ENCODE data around the gene RASSF1. TPM values are rescaled to one million over a fixed set of nuclear protein-coding genes. Genes with fewer than 3 reads are reported as not detected.

Gene RASSF1
- total and polyA plus RNA-seq, 2 of the 8 experiments (the other 6 are each of a cell fraction or from before 2014, with no cell fraction given) = 10.3 to 15.7 TPM

GRCh38 chr3:50371133-50371685 lies 30.6 kb upstream of the RASSF1 start:
- Histone ChIP-seq H3K18ac (ENCODE audit: extremely low read depth, low read length) (peak overlapping the region; percentile 87; the same call in 1 of the 2 replicates), H2BK20ac (ENCODE audit: low read length) (peak overlapping the region; percentile 66), H2BK12ac (ENCODE audit: low read depth, low read length) (peak overlapping the region; percentile 75; the same call in 1 of the 2 replicates), H3K23ac (ENCODE audit: insufficient read length) (no peak overlapping the region), H3K4me1 (replicated peaks in 1 of 4; ENCODE audit: control insufficient read depth in 3 of 4, insufficient read depth in 4 of 4, low read length in 3 of 4) (peaks cover 0 to 29% (median 20%) of the 10 kb centered on the region in 4 experiments; a peak in 6 of 7 replicates), H2BK15ac (ENCODE audit: low read length) (peak overlapping the region; percentile 48; the same call in 1 of the 2 replicates), H4K5ac (ENCODE audit: insufficient read length, low read depth, low read length) (no peak overlapping the region), H4K91ac (replicated peaks; ENCODE audit: insufficient read length, low read length) (peak overlapping the region; percentile 86), H3K27ac (ENCODE audit: low read depth, low read length) (no peak overlapping the region), H3K14ac (ENCODE audit: insufficient read length) (no peak overlapping the region), H3K23me2 (ENCODE audit: low read depth, low read length) (0 out of 2 replicates have a peak, but pooled peaks cover 2% of the 10 kb centered on the region), H3K79me2 (ENCODE audit: control insufficient read depth in 1 of 2, insufficient read depth in 2 of 2, low read length in 2 of 2) (no peaks in the 10 kb centered on the region), H3K9ac (replicated peaks in 1 of 4; ENCODE audit: extremely low read depth in 1 of 4, low read depth in 3 of 4, low read length in 3 of 4) (no peak overlapping the region), H3K27me3 (replicated peaks in 1 of 4; ENCODE audit: control insufficient read depth in 3 of 4, extremely low read depth in 1 of 4, insufficient read depth in 3 of 4, low read length in 3 of 4) (no peaks in the 10 kb centered on the region; a peak in 2 of 7 replicates), H4K8ac (ENCODE audit: extremely low read depth, insufficient read depth, low read length) (peak overlapping the region; percentile 80; the same call in 1 of the 2 replicates), H2AFZ (ENCODE audit: low read length) (no peak overlapping the region), H3K4me2 (ENCODE audit: insufficient read depth in 1 of 2, low read depth in 2 of 2, low read length in 2 of 2) (no peak overlapping the region), H2AK5ac (ENCODE audit: low read depth, low read length) (peak overlapping the region; percentile 72; the same call in 1 of the 2 replicates), H3K9me3 (ENCODE audit: insufficient read depth in 2 of 2, low read depth in 1 of 2, low read length in 1 of 2) (no peaks in the 10 kb centered on the region), H2BK5ac (ENCODE audit: low read depth, low read length) (0 out of 2 replicates have a peak overlapping the region, but pooled peaks have one; percentile 35), H3K4me3 (ENCODE audit: extremely low read depth in 1 of 4, insufficient read depth in 2 of 4, low read depth in 3 of 4, low read length in 4 of 4) (no peak overlapping the region), H2BK120ac (replicated peaks; ENCODE audit: low read depth, low read length) (no peak overlapping the region), H3K4ac (replicated peaks; ENCODE audit: insufficient read length, low read depth, low read length) (no peak overlapping the region), H3K56ac (replicated peaks; ENCODE audit: insufficient read length, low read depth, low read length) (no peak overlapping the region), H3K79me1 (ENCODE audit: low read depth, low read length) (0 out of 2 replicates have a peak, but pooled peaks cover 2% of the 10 kb centered on the region), H3K36me3 (ENCODE audit: control insufficient read depth in 2 of 4, insufficient read depth in 4 of 4, low read length in 3 of 4) (no peaks in the 10 kb centered on the region), H4K20me1 (replicated peaks in 1 of 2; ENCODE audit: control insufficient read depth in 1 of 2, insufficient read depth in 2 of 2, low read length in 2 of 2) (peaks cover 0 to 2% of the 10 kb centered on the region in 2 experiments)
- DNase-seq (ENCODE audit: low read depth in 1 of 2, low spot score in 2 of 2) = no peak
- ChIA-PET CTCF (ENCODE audit: partially characterized antibody) (interaction anchor here (0.6 to 5.5 kb wide), 28 partner anchors 9 to 224 kb away, joined by 3 to 52 read pairs (median 5); partner anchors contain the start of genes CYB561D2 and NPRL2), POLR2A (ENCODE audit: partially characterized antibody) (interaction anchor here (0.6 to 1.9 kb wide), 8 partner anchors 10 to 167 kb away, joined by 3 to 7 read pairs (median 4); partner anchors contain the start of genes CYB561D2 and NPRL2)
- no peak for FAIRE-seq
- WGBS, 2 experiments (ENCODE audit: extremely low coverage in 1 of 2, insufficient coverage in 1 of 2, insufficient read length in 1 of 2, insufficient replicate concordance in 2 of 2, low coverage in 1 of 2, low lambda C conversion rate in 2 of 2, missing lambda C conversion rate in 1 of 2) = 87% methylated on average over 3 of the region's 3 CpGs; no CpG with 5 or more reads in 1 of the 2 experiments
- TF ChIP-seq TAF7 (optimal IDR thresholded peaks at IDR 0.05; ENCODE audit: borderline replicate concordance, low read depth, low read length) (no peak), RNF2 (IDR thresholded peaks at IDR 0.05; ENCODE audit: borderline replicate concordance, low read depth, low read length, missing control alignments, poor library complexity, severe bottlenecking) (no peak), JUND (IDR thresholded peaks at IDR 0.05; ENCODE audit: low read length) (no peak), FOSL1 (IDR thresholded peaks at IDR 0.05; ENCODE audit: insufficient read depth, low read depth, low read length) (no peak), ASH2L (IDR thresholded peaks at IDR 0.05; ENCODE audit: low read length) (no peak), TAF1 (IDR thresholded peaks at IDR 0.05; ENCODE audit: low read depth, low read length) (no peak), SRF (IDR thresholded peaks at IDR 0.05; ENCODE audit: low read depth, low read length) (no peak), ZNF274 (IDR thresholded peaks at IDR 0.05; ENCODE audit: borderline replicate concordance, extremely low read depth, low read length) (no peak), CBX8 (IDR thresholded peaks at IDR 0.05; ENCODE audit: borderline replicate concordance, low read depth, low read length) (no peak), GABPA (IDR thresholded peaks at IDR 0.05; ENCODE audit: borderline replicate concordance, insufficient read depth, low read length) (no peak), CHD2 (IDR thresholded peaks at IDR 0.05; ENCODE audit: low read length) (no peak), RXRA (IDR thresholded peaks at IDR 0.05; ENCODE audit: insufficient read depth, low read depth, low read length) (no peak), POLR2A (IDR thresholded peaks at IDR 0.05; ENCODE audit: control extremely low read depth in 1 of 2, low read depth in 2 of 2, low read length in 2 of 2) (no peak)

All from H1 (cell line).